Upper lobe of right lung (tissue), 1 donor: ENCODE results near the gene ZNF518A. TPM values are rescaled to one million over a fixed set of nuclear protein-coding genes. Genes with fewer than 3 reads are reported as not detected.

Experiments
- ATAC-seq: fragments of 200-7000 bp; cut with Tn5 transposase; one replicate; pipeline ENCODE4 v1.9.1; 2020; ENCODE audit warnings: mild to moderate bottlenecking, moderate library complexity
- DNase-seq: peaks from one replicate; pipeline ENCODE4 v3.0.0-alpha.2; 2020
- H3K27ac ChIP-seq: fragments of 200-600 bp; one replicate; pipeline ENCODE4 v1.8.0; 2022
- H3K27me3 ChIP-seq: fragments of 200-600 bp; one replicate; pipeline ENCODE4 v1.8.0; 2022; ENCODE audit warnings: mild to moderate bottlenecking
- H3K36me3 ChIP-seq: fragments of 200-600 bp; one replicate; pipeline ENCODE4 v1.8.0; 2022
- H3K4me1 ChIP-seq: fragments of 200-600 bp; one replicate; pipeline ENCODE4 v1.8.0; 2022
- H3K4me3 ChIP-seq: fragments of 200-600 bp; one replicate; pipeline ENCODE4 v1.8.0; 2022; ENCODE audit warnings: mild to moderate bottlenecking
- H3K9me3 ChIP-seq: fragments of 200-600 bp; one replicate; pipeline ENCODE4 v1.8.0; 2022
- intact Hi-C: fragments of 100-400 bp; cut with DNase I; formaldehyde crosslinking; loops from one replicate; pipeline ENCODE4 v1.11.0; 2022
- long read RNA-seq: library from polyadenylated mRNA; unstranded; transcript quantifications from one replicate; pipeline ENCODE4 v2.0.0, GENCODE V29; 2021
- total RNA-seq: library from RNA; stranded (reverse); fragmentation: NEBNext Ultra II Directional; extraction: Animal tissue kit (Norgen Biotek cat#: 25700); gene quantifications from one replicate; pipeline ENCODE4 v1.2.1, GENCODE V29; 2021
- TF ChIP-seq, protein P1 (sequence below): fragments of 200-600 bp; IDR thresholded peaks from one replicate; pipeline ENCODE4 v1.8.0; 2022; ENCODE audit warnings: antibody characterized with exemption
- donor health status: DM: no; HTN: yes; CAD: no; lungs with severe emphysema.

ZNF518A gene, protein sequence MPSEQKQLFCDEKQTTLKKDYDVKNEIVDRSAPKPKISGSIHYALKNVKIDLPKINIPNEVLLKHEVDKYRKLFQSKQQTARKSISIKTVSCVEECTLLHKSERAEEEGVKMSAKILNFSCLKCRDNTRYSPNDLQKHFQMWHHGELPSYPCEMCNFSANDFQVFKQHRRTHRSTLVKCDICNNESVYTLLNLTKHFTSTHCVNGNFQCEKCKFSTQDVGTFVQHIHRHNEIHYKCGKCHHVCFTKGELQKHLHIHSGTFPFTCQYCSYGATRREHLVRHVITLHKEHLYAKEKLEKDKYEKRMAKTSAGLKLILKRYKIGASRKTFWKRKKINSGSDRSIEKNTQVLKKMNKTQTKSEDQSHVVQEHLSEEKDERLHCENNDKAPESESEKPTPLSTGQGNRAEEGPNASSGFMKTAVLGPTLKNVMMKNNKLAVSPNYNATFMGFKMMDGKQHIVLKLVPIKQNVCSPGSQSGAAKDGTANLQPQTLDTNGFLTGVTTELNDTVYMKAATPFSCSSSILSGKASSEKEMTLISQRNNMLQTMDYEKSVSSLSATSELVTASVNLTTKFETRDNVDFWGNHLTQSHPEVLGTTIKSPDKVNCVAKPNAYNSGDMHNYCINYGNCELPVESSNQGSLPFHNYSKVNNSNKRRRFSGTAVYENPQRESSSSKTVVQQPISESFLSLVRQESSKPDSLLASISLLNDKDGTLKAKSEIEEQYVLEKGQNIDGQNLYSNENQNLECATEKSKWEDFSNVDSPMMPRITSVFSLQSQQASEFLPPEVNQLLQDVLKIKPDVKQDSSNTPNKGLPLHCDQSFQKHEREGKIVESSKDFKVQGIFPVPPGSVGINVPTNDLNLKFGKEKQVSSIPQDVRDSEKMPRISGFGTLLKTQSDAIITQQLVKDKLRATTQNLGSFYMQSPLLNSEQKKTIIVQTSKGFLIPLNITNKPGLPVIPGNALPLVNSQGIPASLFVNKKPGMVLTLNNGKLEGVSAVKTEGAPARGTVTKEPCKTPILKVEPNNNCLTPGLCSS (N-terminal part only)
- total RNA-seq, result 17.9 TPM
- long read RNA-seq, partial matches to known transcripts, result 0 of 6 reads
- long read RNA-seq, other reads (novel, unspliced or antisense), result 6 of 6 reads

DNA sequence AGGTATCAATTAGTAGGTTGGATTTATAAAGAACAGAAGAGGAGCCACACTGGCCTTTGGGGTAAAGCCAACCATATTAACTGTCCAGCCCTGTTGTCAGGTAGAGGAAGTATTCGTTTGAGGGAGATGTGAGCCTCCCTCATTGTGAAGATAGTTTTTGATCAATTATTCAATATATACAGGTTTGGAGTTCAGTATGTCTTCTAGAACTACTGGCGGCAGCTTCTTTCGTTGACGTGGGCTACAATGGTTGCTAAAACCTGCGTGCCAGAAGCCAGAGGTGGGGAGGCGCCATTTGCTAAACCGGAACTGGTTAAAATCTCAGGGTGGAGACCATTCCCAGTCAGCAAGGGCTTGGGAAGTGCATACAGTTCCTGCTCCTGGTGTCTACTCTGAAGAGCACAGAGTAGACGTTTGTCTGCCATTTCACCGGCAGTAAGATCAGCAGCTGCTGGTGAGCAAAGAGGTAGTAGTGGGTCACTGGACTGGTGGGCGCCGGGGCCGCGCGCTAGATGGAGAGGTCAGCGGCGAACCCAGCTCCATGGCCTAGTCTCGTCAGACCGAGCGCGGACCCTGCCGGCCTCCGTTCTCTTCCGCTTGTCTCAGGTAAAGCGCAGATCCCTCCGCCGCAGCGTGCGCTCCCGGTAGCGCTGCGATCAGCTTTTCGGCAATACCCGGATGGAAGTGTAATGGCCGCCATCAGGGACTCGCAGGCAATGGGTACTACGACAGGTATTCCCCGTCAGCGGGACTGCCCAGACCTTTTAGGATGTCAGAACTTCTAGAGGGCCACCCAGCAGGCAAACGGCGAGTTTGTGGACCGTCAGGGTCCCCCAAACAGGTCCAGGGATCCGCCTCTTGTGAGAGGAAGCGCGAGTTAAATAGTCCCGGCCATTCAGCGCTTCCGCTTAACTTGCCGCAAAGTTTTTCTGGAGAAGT is at the start of gene ZNF518A:
Gene ZNF518A (plus strand): TSS at position 911 of the 939 bp plus-strand sequence. CDS start 26,026 bp downstream, outside the sequence.
- Histone ChIP-seq H3K9me3 (no peaks in the 10 kb centered on the region), H3K4me3 (peak within 1 kb of the TSS; percentile 80), H3K36me3 (peaks cover 17% of the 10 kb centered on the region), H3K4me1 (peaks cover 17% of the 10 kb centered on the region), H3K27me3 (peaks cover 21% of the 10 kb centered on the region), H3K27ac (peak within 1 kb of the TSS; percentile 99)
- TF ChIP-seq, protein P1, sequence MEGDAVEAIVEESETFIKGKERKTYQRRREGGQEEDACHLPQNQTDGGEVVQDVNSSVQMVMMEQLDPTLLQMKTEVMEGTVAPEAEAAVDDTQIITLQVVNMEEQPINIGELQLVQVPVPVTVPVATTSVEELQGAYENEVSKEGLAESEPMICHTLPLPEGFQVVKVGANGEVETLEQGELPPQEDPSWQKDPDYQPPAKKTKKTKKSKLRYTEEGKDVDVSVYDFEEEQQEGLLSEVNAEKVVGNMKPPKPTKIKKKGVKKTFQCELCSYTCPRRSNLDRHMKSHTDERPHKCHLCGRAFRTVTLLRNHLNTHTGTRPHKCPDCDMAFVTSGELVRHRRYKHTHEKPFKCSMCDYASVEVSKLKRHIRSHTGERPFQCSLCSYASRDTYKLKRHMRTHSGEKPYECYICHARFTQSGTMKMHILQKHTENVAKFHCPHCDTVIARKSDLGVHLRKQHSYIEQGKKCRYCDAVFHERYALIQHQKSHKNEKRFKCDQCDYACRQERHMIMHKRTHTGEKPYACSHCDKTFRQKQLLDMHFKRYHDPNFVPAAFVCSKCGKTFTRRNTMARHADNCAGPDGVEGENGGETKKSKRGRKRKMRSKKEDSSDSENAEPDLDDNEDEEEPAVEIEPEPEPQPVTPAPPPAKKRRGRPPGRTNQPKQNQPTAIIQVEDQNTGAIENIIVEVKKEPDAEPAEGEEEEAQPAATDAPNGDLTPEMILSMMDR, result no peak
- peak; percentile 96 for DNase-seq
- intact Hi-C loops, result no loop called here
- peak; percentile 99 for ATAC-seq

DNA sequence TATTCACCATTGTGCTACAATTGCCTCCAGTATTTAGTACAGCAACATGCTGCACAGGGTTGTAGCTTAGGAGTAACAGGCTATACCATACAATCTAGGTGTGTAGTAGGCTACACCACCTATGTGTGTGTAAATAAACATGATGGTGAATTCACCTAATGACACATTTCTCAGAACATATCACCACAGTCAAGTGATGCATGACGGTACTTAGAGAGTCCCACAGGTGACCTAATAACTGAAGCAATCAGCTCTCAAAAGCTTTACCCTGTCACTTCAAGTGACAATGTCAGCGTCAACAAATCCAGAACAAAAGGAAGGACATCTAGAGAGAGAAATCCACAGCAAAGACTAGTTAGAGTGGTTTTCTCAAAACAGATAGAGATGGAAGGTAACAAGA is 47.9 kb upstream of the ZNF518A start:
- intact Hi-C loops, result no loop called here
- Histone ChIP-seq H3K9me3 (no peaks in the 10 kb centered on the region), H3K4me1 (no peaks in the 10 kb centered on the region), H3K4me3 (no peak overlapping the region), H3K27me3 (no peaks in the 10 kb centered on the region), H3K27ac (no peak overlapping the region), H3K36me3 (no peaks in the 10 kb centered on the region)
- DNase-seq (no peak), ATAC-seq (no peak)
- TF ChIP-seq, protein P1, result no peak

DNA sequence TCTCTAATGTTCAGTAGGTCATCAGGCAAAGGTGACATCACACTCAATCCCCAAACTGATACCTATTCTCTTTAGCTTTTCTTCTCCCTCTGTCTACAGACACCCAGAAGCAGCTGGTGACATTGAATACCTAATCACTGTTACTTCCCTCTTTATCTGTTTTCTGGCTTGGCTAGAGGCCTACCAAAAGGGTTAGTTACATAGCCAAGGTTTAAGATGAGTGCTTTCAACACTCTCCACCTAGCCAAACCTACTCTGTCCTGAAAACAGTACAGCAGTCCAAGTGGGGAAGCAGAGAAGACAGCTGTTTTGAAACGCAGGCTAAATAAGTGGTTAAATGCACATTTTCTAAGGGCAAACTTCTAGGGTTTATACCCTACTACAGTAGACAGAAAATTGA is 47.3 kb upstream of the ZNF518A start:
- no peaks in the 10 kb centered on the region for H3K27me3 ChIP-seq
- no peak overlapping the region for H3K4me3 ChIP-seq
- no peak for ATAC-seq
- intact Hi-C loops, result no loop called here
- H3K27ac ChIP-seq, result no peak overlapping the region
- no peaks in the 10 kb centered on the region for H3K9me3 ChIP-seq
- no peaks in the 10 kb centered on the region for H3K36me3 ChIP-seq
- H3K4me1 ChIP-seq, result no peaks in the 10 kb centered on the region
- TF ChIP-seq, protein P1, result no peak
- DNase-seq, result no peak

DNA sequence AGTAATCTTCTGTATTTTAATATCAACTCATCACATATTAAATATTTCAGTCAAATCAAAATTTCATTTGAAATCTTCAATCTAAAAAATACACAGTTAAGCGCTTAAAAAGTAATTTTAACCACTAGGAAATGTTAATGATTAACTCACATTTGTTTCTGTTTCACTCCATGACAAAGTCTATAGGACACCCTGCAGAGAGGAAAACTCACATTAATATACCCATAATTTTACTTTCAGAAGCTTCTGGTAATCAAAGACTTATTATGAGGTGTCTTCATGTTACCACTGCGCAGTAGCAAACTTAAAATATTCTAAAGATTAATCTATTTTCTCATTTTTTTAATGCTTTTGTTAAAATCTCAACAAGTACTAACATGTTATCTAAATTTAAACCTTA is 41.0 kb upstream of the ZNF518A start:
- Histone ChIP-seq H3K36me3 (no peaks in the 10 kb centered on the region), H3K4me3 (peak overlapping the region; percentile 91), H3K9me3 (no peaks in the 10 kb centered on the region), H3K4me1 (peaks cover 5% of the 10 kb centered on the region), H3K27me3 (peaks cover 20% of the 10 kb centered on the region), H3K27ac (peak overlapping the region; percentile 98)
- ATAC-seq (no peak), DNase-seq (no peak)
- TF ChIP-seq, protein P1, result no peak
- intact Hi-C loops, result no loop called here
